Thyroid gland (tissue), 4 donors: ENCODE measurements around the gene GBE1.

Experiments
- POLR2A ChIP-seq, 2 donors: fragments of 450-650 bp; IDR thresholded peaks; one replicate each; pipeline ENCODE4 v1.6.1; 2017; ENCODE audit warnings: antibody characterized with exemption in 2 of 2, mild to moderate bottlenecking in 2 of 2, moderate library complexity in 1 of 2
- TF ChIP-seq, protein P1 (sequence below), 6 experiments: fragments of 200-600 bp in 3 of 6; fragments of 450-650 bp in 3 of 6; sonication (generic) in 3 of 6; IDR thresholded peaks; one replicate each; pipeline ENCODE4 v1.5.1; 2016 to 2019; ENCODE audit warnings: antibody characterized with exemption in 6 of 6, mild to moderate bottlenecking in 2 of 6, inconsistent platforms in 1 of 6, moderate library complexity in 1 of 6

DNA sequence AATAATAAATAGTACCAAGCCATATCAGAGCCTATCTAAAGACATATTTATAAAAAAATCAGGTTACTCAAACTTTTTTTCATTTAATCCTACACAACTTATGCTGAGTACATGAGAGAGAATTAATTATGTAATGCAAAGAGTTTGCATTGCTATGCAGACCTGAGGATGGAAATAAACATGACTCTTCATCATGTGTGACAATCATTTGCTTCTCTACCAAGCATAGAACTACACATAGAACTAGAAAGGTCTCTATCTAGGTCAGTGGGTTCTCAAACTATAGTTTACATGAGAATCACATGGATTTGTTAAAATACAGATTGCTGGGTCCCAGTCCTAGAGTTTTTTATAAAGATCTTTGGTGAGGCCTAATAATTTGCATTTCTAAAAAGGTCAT lies 86.8 kb downstream of the GBE1 start:
- no peak for TF ChIP-seq POLR2A (IDR thresholded peaks at IDR 0.05)
- TF ChIP-seq, protein P1, sequence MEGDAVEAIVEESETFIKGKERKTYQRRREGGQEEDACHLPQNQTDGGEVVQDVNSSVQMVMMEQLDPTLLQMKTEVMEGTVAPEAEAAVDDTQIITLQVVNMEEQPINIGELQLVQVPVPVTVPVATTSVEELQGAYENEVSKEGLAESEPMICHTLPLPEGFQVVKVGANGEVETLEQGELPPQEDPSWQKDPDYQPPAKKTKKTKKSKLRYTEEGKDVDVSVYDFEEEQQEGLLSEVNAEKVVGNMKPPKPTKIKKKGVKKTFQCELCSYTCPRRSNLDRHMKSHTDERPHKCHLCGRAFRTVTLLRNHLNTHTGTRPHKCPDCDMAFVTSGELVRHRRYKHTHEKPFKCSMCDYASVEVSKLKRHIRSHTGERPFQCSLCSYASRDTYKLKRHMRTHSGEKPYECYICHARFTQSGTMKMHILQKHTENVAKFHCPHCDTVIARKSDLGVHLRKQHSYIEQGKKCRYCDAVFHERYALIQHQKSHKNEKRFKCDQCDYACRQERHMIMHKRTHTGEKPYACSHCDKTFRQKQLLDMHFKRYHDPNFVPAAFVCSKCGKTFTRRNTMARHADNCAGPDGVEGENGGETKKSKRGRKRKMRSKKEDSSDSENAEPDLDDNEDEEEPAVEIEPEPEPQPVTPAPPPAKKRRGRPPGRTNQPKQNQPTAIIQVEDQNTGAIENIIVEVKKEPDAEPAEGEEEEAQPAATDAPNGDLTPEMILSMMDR (IDR thresholded peaks at IDR 0.05): no peak
